Colon (tissue), 2 donors: ENCODE data around the gene GAST.
"Not testable (repeated sequence)": the region's sequence is repeated elsewhere in the genome, so short reads cannot be mapped to it uniquely, and the experiment has no call there.

Source experiments
- FAIRE-seq: peaks from 2 replicates; lab custom pipeline; 2012; peaks lifted over from hg19 to GRCh38; lab: Jason Lieb, UNC
- donor health status: control.
- donor health status: control.

Gene GAST

GRCh38 chr17:41683441-41684007, 28.6 kb upstream of the GAST start:
- no peak for FAIRE-seq

DNA sequence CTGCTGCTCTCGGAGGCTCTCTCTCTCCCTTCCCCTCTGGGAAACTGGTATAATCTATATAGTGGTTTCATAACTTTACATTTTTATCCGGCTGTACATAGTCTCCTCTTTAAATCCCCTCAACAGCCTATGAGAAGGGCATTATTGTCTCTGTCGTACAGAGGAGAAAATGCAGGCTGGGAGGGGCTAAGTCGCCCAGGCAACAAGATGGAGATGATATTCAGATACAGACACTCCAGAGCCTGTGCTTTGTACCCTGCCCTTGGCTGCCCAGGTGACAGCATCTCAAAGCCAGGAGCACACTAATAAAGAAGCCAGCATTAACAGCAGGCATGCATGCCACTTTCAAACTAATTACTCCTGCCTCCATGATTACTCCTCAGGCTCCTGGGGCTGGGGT, 28.1 kb upstream of the GAST start:
- FAIRE-seq = no peak

DNA sequence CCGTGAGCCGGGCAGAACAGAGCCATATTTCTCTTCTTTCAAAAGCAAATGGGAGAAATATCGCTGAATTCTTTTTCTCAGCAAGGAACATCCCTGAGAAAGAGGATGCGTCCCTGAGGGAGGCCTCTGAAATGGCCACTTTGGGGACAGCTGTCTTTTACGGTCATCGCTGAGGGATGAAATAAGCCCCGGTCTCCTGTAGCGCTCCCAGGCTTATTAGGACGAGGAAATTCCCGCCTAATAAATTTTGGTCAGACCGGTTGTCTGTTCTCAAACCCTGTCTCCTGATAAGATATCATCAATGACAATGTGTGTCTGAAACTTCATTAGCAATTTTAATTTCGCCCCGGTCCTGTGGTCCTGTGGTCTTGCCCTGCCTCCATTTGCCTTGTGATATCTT, 26.4 kb upstream of the GAST start:
- not testable (repeated sequence) for FAIRE-seq

- FAIRE-seq = no peak
Measured at GRCh38 chr17:41686281-41686680, 25.9 kb upstream of the GAST start.

DNA sequence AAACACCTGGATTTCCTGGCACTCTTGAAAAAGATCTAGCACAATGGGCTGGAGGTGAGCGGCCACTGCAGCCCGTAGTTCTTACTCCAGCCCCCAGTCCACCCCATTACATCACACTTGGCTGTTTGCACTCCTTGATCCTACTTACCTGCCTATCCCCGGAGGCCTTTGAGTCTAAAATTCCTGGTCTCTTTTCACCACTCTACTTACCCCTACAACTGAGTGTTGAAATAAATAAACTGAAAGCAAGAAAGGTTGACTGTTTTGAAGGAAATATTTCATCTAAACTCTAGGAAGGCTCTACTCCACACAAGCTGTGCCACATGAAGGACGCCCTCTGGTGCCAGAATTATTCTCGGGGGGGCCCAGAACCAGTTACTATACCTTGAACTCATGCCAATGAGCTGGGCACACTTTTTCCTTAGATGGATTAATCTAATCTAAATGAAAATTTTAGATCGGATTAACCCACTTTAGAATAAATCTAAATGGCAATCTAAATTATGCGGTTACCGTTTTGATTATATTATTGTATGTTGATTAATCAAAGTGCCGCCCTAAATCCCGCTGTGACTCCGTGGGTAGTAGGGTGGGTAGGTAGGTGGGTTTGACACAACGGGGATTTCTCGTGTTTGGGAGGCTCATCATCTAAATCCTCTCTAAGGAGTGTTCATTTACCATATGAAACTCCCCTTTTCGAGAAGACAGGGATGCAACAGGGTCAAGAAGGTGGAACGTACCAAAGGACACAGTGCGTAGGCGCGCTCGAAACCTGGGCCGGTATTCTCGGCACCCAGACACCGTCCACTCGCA, 24.1 kb upstream of the GAST start:
- no peak for FAIRE-seq

GRCh38 chr17:41688641-41689496, 23.3 kb upstream of the GAST start, which contains the start of gene EIF1:
EIF1 (plus strand) TSS chr17:41688885; CDS start chr17:41689039, 154 bp downstream.
- FAIRE-seq = peak; percentile 21

DNA sequence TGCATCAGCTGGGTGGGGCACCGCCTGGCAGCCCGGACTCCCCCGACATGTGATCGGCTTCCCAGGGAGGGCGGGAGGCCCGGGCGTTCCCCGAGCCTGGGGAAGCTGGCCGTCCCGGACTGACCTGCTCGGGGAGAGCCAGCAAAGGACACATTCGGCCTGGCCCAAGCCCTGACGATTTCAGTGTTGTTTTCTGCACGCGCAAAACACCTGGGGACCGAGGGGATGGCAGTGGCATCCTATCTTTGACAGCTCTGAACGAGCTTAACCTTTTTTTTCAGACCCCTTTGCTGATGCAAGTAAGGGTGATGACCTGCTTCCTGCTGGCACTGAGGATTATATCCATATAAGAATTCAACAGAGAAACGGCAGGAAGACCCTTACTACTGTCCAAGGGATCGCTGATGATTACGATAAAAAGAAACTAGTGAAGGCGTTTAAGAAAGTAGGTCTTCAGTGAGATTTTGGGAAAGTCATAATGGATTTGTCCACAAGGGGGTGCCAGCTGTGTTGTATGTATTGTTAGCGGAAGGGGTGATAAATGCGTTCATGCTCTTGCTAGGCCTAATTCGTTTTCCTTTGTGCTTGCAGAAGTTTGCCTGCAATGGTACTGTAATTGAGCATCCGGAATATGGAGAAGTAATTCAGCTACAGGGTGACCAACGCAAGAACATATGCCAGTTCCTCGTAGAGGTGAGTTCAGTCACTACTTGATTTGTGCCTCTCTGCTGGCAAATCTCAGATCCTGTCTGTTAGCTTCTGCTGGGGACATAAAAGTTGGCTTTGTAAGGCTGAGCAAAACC, 22.4 kb upstream of the GAST start:
- no peak for FAIRE-seq

DNA sequence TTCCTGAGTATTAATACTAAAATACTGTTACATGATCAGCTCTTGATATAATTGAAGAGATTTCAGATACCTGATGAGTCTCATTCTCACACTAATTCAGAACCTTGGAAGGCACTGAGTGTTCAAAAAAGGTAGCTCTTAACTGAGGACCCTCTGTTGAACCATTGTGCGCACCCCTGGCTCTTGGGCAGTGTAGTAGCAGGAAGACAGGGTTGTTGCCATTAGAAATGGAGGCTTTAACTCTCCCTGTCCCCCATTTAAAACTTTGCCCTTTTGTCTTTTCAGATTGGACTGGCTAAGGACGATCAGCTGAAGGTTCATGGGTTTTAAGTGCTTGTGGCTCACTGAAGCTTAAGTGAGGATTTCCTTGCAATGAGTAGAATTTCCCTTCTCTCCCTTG, 21.6 kb upstream of the GAST start:
- FAIRE-seq = no peak

DNA sequence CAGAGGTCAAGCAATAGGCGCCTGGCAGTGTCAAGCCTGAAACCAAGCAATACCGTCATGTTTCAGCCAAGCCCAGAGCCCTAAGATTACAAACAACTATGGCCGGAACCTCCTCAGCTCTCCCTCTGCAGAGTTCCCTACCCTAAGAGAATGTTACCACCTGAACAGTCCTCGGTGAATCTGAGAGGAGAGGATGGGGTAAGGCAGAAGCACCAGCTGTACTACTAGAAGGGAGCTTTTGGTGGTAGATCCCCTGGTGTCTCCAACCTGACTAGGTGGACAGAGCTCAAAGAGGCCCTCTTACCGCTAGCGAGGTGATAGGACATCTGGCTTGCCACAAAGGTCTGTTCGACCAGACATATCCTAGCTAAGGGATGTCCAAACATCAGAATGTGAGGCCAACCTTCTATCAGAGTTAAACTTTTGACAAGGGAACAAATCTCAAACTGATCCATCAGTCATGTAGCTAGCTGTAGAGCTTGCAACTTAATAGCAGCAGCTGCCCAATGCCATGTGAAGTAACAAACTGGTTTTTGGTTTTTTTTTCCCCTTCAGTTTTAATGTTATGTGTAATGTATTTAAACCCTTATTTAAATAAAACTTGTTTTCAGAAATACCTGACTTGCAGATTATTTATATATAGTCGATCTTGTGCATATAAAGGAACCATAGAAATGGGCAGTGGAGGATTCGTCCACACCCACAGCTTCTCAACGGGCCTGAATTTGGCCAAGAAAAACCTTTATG, 20.9 kb upstream of the GAST start:
- FAIRE-seq = no peak

- FAIRE-seq = no peak
Measured at GRCh38 chr17:41692722-41693521, 19.2 kb upstream of the GAST start.

DNA sequence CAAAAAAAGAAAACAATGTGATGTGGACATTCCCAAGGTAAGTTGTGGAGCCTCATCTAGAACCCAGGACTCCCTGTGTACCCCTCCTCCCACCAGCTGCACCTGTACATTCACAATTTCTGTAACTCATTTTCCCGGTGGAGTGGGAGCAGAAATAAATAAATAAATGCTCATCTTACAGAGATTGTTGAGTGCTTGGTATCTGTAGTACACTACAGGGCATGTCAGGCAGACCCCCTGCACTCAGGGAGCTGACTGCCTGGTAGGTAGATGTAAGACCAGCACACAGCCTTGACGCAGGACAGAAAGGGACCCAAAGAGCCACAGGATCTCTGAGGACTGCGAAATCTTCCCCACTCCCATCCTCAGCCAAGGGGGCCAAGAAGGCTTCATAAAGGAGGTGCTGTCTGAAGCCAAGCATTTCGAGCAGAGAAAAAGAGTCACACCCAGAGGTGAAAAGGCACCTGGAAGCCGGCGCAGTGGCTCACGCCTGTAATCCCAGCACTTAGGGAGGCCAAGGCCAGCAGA, 16.9 kb upstream of the GAST start:
- FAIRE-seq = no peak

- no peak for FAIRE-seq
Measured at GRCh38 chr17:41695954-41696757, 16.0 kb upstream of the GAST start.

GRCh38 chr17:41697122-41697962, 14.8 kb upstream of the GAST start:
- no peak for FAIRE-seq

GRCh38 chr17:41700843-41701242, 11.3 kb upstream of the GAST start:
- not testable (repeated sequence) for FAIRE-seq

- no peak for FAIRE-seq
Measured at GRCh38 chr17:41702712-41703111, 9.4 kb upstream of the GAST start.

GRCh38 chr17:41705271-41705991, 6.7 kb upstream of the GAST start:
- FAIRE-seq = no peak

GRCh38 chr17:41707803-41708669, 4.1 kb upstream of the GAST start:
- no peak for FAIRE-seq
